Stimulated activated CD8-positive, alpha-beta memory T cell treated with anti-CD3 and anti-CD28 coated beads, Interleukin-7, amount 100 ng/mL, for 1 hour (primary cell): ENCODE data around the gene PSMD8.
"Not testable (repeated sequence)": the region's sequence is repeated elsewhere in the genome, so short reads cannot be mapped to it uniquely, and the experiment has no call there.

ENCODE experiments used
- DNase-seq, 2 donors: peaks; one replicate each; pipeline ENCODE4 v3.0.0-alpha.2; 2020; ENCODE audit warnings: low read depth in 2 of 2

PSMD8 gene

GRCh38 chr19:38374332-38375097, at the start of gene PSMD8:
Gene PSMD8 (plus strand): TSS chr19:38374571. CDS start chr19:38374602, 31 bp downstream.
- peak; percentile 93 for DNase-seq

GRCh38 chr19:38326591-38326990, 47.8 kb upstream of the PSMD8 start:
- DNase-seq = no peak

GRCh38 chr19:38329651-38330050, 44.7 kb upstream of the PSMD8 start:
- DNase-seq = no peak

GRCh38 chr19:38331728-38332127, 42.6 kb upstream of the PSMD8 start:
- no peak for DNase-seq

GRCh38 chr19:38333245-38333644, 41.1 kb upstream of the PSMD8 start:
- DNase-seq = no peak

- peak; percentile 83 to 93 for DNase-seq
Measured at GRCh38 chr19:38335949-38336637, 38.3 kb upstream of the PSMD8 start.

- DNase-seq = peak; percentile 87 to 90
Measured at GRCh38 chr19:38336638-38337359, 37.6 kb upstream of the PSMD8 start.

- DNase-seq = no peak
Measured at GRCh38 chr19:38337360-38337653, 37.1 kb upstream of the PSMD8 start.

- DNase-seq = not testable (repeated sequence)
Measured at GRCh38 chr19:38339011-38339410, 35.4 kb upstream of the PSMD8 start.

- DNase-seq = no peak
Measured at GRCh38 chr19:38340927-38341326, 33.4 kb upstream of the PSMD8 start.

GRCh38 chr19:38346837-38347236, 27.5 kb upstream of the PSMD8 start:
- no peak for DNase-seq

- DNase-seq = no peak
Measured at GRCh38 chr19:38350883-38351282, 23.5 kb upstream of the PSMD8 start.

GRCh38 chr19:38351865-38352395, 22.4 kb upstream of the PSMD8 start:
- no peak for DNase-seq

GRCh38 chr19:38352611-38353010, 21.8 kb upstream of the PSMD8 start:
- no peak for DNase-seq

GRCh38 chr19:38355728-38356725, 18.3 kb upstream of the PSMD8 start:
- DNase-seq = no peak

- DNase-seq = no peak
Measured at GRCh38 chr19:38358071-38358470, 16.3 kb upstream of the PSMD8 start.

- DNase-seq = no peak
Measured at GRCh38 chr19:38359242-38360021, 14.9 kb upstream of the PSMD8 start.

- no peak for DNase-seq
Measured at GRCh38 chr19:38360351-38360750, 14.0 kb upstream of the PSMD8 start.

GRCh38 chr19:38360839-38361631, 13.3 kb upstream of the PSMD8 start:
- DNase-seq = no peak

GRCh38 chr19:38361633-38362075, 12.7 kb upstream of the PSMD8 start:
- DNase-seq = peak in 1 of 2 donors; percentile 27
